WTC11 (cell line): ENCODE results near the gene GPR139. TPM values are rescaled to one million over a fixed set of nuclear protein-coding genes. Genes with fewer than 3 reads are reported as not detected.

Experiments
- ATAC-seq: fragments of 200-7000 bp; cut with Tn5 transposase; 2 replicates; pipeline ENCODE4 v1.10.0; 2021; ENCODE audit warnings: mild to moderate bottlenecking, moderate library complexity
- CTCF ChIA-PET: fragments of 300-600 bp; sonication (Branson Sonifier 250); formaldehyde crosslinking; loops from one replicate; lab custom pipeline; 2021; ENCODE audit warnings: antibody characterized with exemption; lab: Charles Lee
- POLR2A ChIA-PET: fragments of 350-600 bp; sonication (Branson Sonifier 250); formaldehyde crosslinking; loops from one replicate; lab custom pipeline; 2021; ENCODE audit warnings: antibody characterized with exemption; lab: Charles Lee
- DNase-seq: peaks from one replicate; pipeline ENCODE4 v3.0.0; 2021; ENCODE audit warnings: low spot score
- H3K27ac Mint-ChIP-seq: 2 replicates; pipeline ENCODE4 v1.8.0; 2021; ENCODE audit warnings: mixed read lengths
- H3K27me3 Mint-ChIP-seq: 2 replicates; pipeline ENCODE4 v1.8.0; 2021; ENCODE audit warnings: low read depth, mild to moderate bottlenecking, moderate library complexity, mixed read lengths
- H3K36me3 Mint-ChIP-seq: 2 replicates; pipeline ENCODE4 v1.8.0; 2021; ENCODE audit warnings: mixed read lengths
- H3K4me1 Mint-ChIP-seq: 2 replicates; pipeline ENCODE4 v1.8.0; 2022; ENCODE audit warnings: mixed read lengths
- H3K4me3 Mint-ChIP-seq: 2 replicates; pipeline ENCODE4 v1.8.0; 2021; ENCODE audit warnings: mild to moderate bottlenecking, moderate library complexity, mixed read lengths
- H3K9me3 Mint-ChIP-seq: 2 replicates; pipeline ENCODE4 v1.8.0; 2021; ENCODE audit warnings: mixed read lengths
- ATF1 ChIP-seq: sonication (generic); formaldehyde crosslinking; IDR thresholded peaks from 2 replicates; pipeline ENCODE4 v1.8.1; 2023; ENCODE audit warnings: mild to moderate bottlenecking, moderate library complexity, missing genetic modification reagents
- FOXK1 ChIP-seq: sonication (generic); formaldehyde crosslinking; IDR thresholded peaks from 2 replicates; pipeline ENCODE4 v1.8.0; 2022; ENCODE audit warnings: mild to moderate bottlenecking, moderate library complexity, missing genetic modification reagents
- FOXP1 ChIP-seq: sonication (generic); formaldehyde crosslinking; IDR thresholded peaks from 2 replicates; pipeline ENCODE4 v1.8.0; 2022; ENCODE audit warnings: missing genetic modification reagents, mild to moderate bottlenecking, moderate library complexity, borderline replicate concordance
- MXD4 ChIP-seq: fragments of 250-450 bp; sonication (Bioruptor Pico); IDR thresholded peaks from 2 replicates; pipeline ENCODE4 v1.8.0; 2021; ENCODE audit warnings: mild to moderate bottlenecking, moderate library complexity, borderline replicate concordance
- NR1H2 ChIP-seq: sonication (generic); formaldehyde crosslinking; IDR thresholded peaks from 2 replicates; pipeline ENCODE4 v1.9.0; 2021; ENCODE audit warnings: mild to moderate bottlenecking, moderate library complexity, missing genetic modification reagents
- NR3C1 ChIP-seq: sonication (generic); formaldehyde crosslinking; conservative IDR thresholded peaks from 2 replicates; pipeline ENCODE4 v1.8.1; 2023; ENCODE audit warnings: low read depth, mild to moderate bottlenecking, missing genetic modification reagents
- OVOL2 ChIP-seq: fragments of 250-450 bp; sonication (Bioruptor Pico); IDR thresholded peaks from 2 replicates; pipeline ENCODE4 v1.9.0; 2021; ENCODE audit warnings: mild to moderate bottlenecking, borderline replicate concordance
- SMAD4 ChIP-seq: sonication (generic); formaldehyde crosslinking; IDR thresholded peaks from 2 replicates; pipeline ENCODE4 v1.8.0; 2022; ENCODE audit warnings: mild to moderate bottlenecking, missing genetic modification reagents
- SOX15 ChIP-seq: fragments of 250-450 bp; sonication (Bioruptor Pico); IDR thresholded peaks from 2 replicates; pipeline ENCODE4 v1.9.0; 2021; ENCODE audit warnings: mild to moderate bottlenecking
- TP53 ChIP-seq: sonication (generic); formaldehyde crosslinking; IDR thresholded peaks from 2 replicates; pipeline ENCODE4 v1.8.1; 2023; ENCODE audit warnings: mild to moderate bottlenecking, missing genetic modification reagents
- ZNF416 ChIP-seq: fragments of 250-450 bp; sonication (Bioruptor Pico); IDR thresholded peaks from 2 replicates; pipeline ENCODE4 v1.9.0; 2021; ENCODE audit warnings: mild to moderate bottlenecking, inconsistent platforms
- ZNF671 ChIP-seq: fragments of 250-450 bp; sonication (Bioruptor Pico); IDR thresholded peaks from 2 replicates; pipeline ENCODE4 v1.8.0; 2021; ENCODE audit warnings: mild to moderate bottlenecking
- total RNA-seq: library from RNA; stranded (reverse); gene quantifications from 3 replicates; pipeline ENCODE4 v1.2.3, GENCODE V29; 2021
- TF ChIP-seq, protein P1 (sequence below): sonication (generic); formaldehyde crosslinking; IDR thresholded peaks from 2 replicates; pipeline ENCODE4 v1.8.0; 2023; ENCODE audit warnings: missing genetic modification reagents, mild to moderate bottlenecking, borderline replicate concordance
- TF ChIP-seq, protein P2 (sequence below): sonication (generic); formaldehyde crosslinking; IDR thresholded peaks from 2 replicates; pipeline ENCODE4 v1.8.0; 2023; ENCODE audit warnings: mild to moderate bottlenecking, missing genetic modification reagents
- TF ChIP-seq, protein P3 (sequence below): sonication (generic); formaldehyde crosslinking; IDR thresholded peaks from 2 replicates; pipeline ENCODE4 v1.8.0; 2022; ENCODE audit warnings: mild to moderate bottlenecking, missing genetic modification reagents
- TF ChIP-seq, protein P4 (sequence below): fragments of 250-450 bp; sonication (Bioruptor Pico); IDR thresholded peaks from 2 replicates; pipeline ENCODE4 v1.8.0; 2021; ENCODE audit warnings: mild to moderate bottlenecking

GPR139 gene
- total RNA-seq, 1 experiment from 2014 or later: 0.48 TPM

DNA sequence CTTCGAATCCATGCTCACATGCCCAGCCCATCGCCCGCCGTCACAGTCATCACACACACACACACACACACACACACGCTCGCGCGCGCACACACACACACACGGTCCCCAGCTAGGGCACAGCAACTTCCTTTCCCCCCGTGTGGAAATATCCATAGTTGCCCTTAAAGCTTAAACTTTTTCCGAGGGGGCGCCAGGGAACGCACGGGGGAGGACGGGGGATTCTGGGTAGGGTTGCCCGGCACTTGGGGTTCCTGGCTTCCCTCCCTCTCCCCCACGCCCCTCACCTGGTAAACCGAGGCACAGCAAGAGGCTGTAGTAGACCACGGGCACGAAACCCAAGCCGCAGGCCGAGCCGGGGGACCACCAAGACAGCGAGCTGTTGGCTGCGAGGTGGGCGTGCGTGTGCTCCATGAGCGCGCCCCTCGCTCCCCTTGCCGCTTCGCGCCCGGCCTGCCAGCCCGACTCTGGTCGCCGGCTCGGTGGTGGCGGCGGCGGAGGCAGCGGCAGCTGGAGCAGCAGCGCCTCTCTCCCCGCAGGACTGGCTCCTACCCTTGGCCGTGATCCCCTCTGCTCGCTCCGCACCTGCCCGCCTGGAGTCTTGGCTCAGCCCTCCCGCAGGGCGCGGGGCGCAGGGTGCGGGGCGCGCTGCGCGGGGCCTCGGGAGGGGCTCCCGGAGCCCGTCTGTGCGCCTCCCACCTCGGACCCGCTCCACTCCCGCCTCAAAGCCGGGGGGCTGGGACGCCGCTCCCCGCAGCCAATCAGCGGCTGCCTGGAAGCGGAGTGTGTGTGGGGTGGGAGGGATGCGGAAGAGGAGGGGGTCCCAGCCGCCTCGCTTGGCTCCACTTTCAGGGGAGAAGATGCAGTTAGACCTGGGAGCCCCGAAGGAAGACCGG, at the start of gene GPR139 (continued):
- TF ChIP-seq, protein P1, sequence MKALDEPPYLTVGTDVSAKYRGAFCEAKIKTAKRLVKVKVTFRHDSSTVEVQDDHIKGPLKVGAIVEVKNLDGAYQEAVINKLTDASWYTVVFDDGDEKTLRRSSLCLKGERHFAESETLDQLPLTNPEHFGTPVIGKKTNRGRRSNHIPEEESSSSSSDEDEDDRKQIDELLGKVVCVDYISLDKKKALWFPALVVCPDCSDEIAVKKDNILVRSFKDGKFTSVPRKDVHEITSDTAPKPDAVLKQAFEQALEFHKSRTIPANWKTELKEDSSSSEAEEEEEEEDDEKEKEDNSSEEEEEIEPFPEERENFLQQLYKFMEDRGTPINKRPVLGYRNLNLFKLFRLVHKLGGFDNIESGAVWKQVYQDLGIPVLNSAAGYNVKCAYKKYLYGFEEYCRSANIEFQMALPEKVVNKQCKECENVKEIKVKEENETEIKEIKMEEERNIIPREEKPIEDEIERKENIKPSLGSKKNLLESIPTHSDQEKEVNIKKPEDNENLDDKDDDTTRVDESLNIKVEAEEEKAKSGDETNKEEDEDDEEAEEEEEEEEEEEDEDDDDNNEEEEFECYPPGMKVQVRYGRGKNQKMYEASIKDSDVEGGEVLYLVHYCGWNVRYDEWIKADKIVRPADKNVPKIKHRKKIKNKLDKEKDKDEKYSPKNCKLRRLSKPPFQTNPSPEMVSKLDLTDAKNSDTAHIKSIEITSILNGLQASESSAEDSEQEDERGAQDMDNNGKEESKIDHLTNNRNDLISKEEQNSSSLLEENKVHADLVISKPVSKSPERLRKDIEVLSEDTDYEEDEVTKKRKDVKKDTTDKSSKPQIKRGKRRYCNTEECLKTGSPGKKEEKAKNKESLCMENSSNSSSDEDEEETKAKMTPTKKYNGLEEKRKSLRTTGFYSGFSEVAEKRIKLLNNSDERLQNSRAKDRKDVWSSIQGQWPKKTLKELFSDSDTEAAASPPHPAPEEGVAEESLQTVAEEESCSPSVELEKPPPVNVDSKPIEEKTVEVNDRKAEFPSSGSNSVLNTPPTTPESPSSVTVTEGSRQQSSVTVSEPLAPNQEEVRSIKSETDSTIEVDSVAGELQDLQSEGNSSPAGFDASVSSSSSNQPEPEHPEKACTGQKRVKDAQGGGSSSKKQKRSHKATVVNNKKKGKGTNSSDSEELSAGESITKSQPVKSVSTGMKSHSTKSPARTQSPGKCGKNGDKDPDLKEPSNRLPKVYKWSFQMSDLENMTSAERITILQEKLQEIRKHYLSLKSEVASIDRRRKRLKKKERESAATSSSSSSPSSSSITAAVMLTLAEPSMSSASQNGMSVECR (CRISPR knock-in tag): peak; percentile 74; the same call in 1 of the 2 replicates
- TF ChIP-seq, protein P2, sequence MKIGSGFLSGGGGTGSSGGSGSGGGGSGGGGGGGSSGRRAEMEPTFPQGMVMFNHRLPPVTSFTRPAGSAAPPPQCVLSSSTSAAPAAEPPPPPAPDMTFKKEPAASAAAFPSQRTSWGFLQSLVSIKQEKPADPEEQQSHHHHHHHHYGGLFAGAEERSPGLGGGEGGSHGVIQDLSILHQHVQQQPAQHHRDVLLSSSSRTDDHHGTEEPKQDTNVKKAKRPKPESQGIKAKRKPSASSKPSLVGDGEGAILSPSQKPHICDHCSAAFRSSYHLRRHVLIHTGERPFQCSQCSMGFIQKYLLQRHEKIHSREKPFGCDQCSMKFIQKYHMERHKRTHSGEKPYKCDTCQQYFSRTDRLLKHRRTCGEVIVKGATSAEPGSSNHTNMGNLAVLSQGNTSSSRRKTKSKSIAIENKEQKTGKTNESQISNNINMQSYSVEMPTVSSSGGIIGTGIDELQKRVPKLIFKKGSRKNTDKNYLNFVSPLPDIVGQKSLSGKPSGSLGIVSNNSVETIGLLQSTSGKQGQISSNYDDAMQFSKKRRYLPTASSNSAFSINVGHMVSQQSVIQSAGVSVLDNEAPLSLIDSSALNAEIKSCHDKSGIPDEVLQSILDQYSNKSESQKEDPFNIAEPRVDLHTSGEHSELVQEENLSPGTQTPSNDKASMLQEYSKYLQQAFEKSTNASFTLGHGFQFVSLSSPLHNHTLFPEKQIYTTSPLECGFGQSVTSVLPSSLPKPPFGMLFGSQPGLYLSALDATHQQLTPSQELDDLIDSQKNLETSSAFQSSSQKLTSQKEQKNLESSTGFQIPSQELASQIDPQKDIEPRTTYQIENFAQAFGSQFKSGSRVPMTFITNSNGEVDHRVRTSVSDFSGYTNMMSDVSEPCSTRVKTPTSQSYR: no peak
- TF ChIP-seq TP53 (CRISPR knock-in tag) (0 out of 2 replicates have a peak, but pooled peaks have one; percentile 55), FOXP1 (CRISPR knock-in tag) (peak; percentile 46; the same call in 1 of the 2 replicates), FOXK1 (CRISPR knock-in tag) (peak; percentile 43; the same call in 1 of the 2 replicates)
- TF ChIP-seq, protein P3, sequence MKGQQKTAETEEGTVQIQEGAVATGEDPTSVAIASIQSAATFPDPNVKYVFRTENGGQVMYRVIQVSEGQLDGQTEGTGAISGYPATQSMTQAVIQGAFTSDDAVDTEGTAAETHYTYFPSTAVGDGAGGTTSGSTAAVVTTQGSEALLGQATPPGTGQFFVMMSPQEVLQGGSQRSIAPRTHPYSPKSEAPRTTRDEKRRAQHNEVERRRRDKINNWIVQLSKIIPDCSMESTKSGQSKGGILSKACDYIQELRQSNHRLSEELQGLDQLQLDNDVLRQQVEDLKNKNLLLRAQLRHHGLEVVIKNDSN: no peak; the same call in 1 of the 2 replicates

DNA sequence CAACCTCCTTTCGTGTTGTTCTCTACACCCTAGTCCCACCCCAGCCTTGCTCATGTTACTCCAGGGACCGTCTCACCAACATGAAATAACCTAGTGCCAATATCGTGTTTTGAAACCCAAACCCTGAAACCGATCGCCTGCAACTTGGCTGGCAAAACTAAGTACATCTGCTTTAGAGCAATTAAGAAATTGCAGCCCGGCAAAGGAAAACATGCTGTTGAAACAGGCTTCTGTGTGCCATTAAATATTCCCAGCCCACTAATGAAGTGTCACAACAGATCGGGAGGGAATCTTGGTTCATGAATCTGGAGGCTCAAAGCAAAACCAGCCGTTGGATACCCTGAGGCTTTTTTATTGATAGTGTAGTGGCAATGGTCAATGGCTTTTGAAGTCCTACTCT, 48.3 kb upstream of the GPR139 start:
- ATAC-seq (no peak), DNase-seq (no peak)
- POLR2A ChIA-PET: no interaction called here
- H3K27ac Mint-ChIP-seq: no peak overlapping the region
- H3K27me3 Mint-ChIP-seq: peaks cover 6% of the 10 kb centered on the region
- peaks cover 22% of the 10 kb centered on the region for H3K9me3 Mint-ChIP-seq
- CTCF ChIA-PET: interaction anchor here (0.5 to 0.6 kb wide), 2 partner anchors 25 to 239 kb away, joined by 3 to 4 read pairs; no protein-coding TSS in a partner anchor
- H3K4me3 Mint-ChIP-seq: no peak overlapping the region
- H3K4me1 Mint-ChIP-seq: no peaks in the 10 kb centered on the region
- peaks cover 13% of the 10 kb centered on the region for H3K36me3 Mint-ChIP-seq
- TF ChIP-seq ZNF671 (no peak), NR3C1 (CRISPR knock-in tag) (no peak), NR1H2 (CRISPR knock-in tag) (no peak), MXD4 (no peak), SOX15 (CRISPR knock-in tag) (no peak), ATF1 (CRISPR knock-in tag) (no peak), OVOL2 (CRISPR knock-in tag) (no peak), ZNF416 (CRISPR knock-in tag) (no peak), SMAD4 (CRISPR knock-in tag) (no peak)
- TF ChIP-seq, protein P4, sequence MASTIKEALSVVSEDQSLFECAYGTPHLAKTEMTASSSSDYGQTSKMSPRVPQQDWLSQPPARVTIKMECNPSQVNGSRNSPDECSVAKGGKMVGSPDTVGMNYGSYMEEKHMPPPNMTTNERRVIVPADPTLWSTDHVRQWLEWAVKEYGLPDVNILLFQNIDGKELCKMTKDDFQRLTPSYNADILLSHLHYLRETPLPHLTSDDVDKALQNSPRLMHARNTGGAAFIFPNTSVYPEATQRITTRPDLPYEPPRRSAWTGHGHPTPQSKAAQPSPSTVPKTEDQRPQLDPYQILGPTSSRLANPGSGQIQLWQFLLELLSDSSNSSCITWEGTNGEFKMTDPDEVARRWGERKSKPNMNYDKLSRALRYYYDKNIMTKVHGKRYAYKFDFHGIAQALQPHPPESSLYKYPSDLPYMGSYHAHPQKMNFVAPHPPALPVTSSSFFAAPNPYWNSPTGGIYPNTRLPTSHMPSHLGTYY: no peak
- TF ChIP-seq, protein P1 (CRISPR knock-in tag): no peak
